NCI-H1417 treated with DMSO at 0.1 percent for 48 hours (cell line): ENCODE measurements around the gene LAMA2.

Source experiments
- DNase-seq: peaks from one replicate; lab custom pipeline; 2025; lab: John Stamatoyannopoulos, UW

The LAMA2 gene

DNA sequence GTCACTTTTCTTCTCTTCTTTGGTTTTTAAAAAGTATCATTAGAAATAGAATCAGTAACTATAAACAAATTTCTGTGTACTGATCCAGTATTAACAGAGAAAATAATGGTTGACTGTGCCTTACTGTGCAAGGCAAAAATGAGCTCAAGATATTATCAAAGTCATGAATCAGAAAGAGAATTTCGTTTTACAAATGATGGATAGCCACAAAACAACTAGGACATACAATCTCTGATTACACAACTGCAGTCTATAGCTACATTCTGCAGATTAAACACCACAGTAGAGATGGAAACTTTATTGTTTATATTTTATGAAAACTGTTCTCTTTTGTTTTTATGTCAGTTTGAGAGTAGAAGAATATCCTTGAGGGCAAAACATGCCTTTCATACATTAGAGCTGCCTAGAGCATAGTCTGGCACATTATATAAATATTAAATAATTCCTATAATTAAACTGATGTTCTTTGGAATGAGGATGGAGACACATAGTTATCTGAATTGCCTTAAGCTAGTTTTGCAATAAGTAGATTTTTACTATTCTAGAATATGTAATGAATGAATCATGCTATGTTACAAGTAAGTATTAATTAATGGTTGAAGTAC lies 333.1 kb downstream of the LAMA2 start:
- DNase-seq: no peak

DNA sequence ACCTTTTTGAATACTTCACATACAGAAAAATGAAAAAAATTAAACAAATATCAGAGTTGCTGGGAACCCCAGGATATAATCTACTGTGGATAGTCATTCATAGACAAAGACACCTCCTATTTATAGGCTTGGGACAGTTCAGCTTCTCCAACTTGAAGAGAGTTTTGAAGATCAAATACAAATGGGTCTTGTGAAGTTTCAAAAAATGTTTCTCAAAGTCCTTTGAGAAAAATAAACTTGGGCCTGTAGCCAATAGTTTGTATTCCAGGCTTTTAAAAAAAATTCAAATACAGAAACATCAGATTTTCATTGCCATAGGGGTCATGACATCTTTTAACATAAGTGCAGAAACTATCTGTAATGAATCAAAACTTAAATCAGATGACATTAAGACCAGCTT lies 334.8 kb downstream of the LAMA2 start:
- DNase-seq: no peak

DNA sequence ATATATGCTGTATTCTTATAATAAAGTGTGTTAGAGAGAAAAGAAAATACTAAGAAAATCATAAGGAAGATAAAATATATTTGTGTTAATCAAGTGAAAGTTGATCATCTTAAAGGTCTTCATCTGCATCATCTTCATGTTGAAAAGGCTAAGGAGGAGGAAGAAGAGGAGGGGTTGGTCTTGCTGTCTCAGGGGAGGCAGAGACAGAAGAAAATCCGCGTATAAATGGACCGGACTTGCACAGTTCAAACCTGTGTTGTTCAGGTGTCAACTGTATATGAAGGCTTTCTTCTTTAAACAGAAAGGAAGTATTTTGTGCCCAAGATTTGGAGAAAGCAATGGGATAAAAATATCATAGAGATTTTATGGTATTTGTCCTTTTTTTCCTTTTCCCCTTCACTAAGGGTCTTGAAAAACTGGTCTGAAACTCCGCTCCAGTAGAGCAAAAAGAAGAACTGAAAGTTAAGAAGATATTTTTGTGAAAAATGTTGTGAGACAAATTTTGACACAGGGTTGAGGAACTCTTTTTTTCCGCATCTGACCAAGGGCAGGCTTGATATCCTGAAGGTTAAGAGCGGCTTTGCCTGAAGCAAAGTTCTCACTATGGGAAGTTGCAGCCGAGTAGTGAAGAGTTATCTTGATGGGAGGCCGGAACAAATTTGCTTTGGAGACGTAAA lies 350.7 kb downstream of the LAMA2 start:
- no peak for DNase-seq

DNA sequence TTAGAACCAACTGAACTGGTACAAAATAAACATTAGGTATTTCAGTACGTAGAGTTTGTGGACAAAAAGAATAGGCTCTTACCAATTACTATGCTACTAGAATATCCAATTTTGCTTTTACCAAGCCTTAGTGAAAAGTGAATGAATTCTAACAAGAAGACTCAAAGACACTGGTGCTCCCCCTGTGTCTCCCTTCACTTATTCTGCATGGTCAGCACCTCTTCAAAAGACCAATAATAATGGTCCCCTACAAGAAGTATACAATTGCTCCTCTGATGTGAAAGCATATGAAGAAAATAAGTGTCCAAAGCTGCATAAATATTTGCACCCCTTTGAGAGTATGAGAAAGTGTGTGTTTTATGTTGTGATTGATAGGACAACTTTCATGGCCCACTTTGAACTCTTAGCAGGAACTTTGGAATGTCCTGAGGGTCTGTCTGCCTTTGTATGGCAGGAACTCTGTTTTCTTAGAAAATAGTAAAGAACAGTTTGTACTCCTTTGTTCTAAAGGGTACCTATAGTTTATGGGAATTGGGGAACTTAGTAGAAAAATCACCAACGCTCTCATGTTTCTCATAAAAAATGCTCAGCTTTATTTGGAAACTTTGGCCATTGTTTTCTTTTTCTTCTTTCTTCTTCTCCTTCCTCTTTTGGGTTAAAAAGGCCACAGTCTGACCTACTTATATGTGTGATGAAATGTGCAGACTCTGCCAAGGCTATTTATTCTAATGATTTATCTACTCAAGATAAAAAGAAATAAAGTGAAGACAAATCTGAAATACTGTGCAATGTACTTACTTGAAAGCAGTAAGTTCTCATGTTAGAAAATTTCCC lies 352.4 kb downstream of the LAMA2 start:
- no peak for DNase-seq

DNA sequence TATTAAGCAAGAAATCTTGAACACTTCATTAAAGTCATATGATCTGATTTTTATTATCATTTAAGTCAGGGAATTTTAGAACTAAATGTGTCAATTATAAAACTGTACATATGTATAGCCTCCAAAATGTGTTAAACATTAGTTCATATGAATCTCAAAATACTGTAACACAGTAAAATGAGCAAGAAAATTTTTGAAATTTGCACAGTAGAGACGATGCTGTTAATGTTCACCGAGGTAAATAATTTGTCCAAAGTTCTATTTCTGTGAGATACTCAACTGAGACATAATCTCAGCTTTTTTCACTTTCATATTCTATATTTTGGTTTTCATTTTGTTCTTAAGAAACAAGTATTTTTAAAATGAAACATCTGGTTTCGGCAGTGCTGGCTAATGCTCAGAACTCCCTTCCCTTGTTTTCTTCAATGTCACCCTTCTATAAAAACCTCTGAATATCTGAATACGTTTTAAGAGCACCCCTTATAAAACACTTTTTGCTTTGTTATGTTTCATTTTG lies 353.1 kb downstream of the LAMA2 start:
- no peak for DNase-seq

DNA sequence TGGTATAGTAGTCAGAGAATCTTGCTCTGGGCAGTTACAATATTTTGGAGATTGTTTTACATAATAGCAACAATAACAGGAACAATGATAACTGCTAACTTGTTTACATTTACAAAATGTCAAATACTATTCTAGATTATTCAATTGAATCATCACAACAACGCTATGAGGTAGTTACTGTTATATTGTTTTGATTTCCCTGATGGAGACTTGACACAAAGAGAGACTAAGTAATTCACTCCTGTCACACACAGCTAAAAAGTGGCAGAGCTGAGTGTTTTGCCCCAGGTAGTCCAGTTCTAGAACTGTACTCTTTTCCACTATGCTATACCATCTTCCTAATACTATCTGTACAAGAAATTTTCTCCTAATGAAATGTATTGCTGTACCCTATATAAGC lies 356.1 kb downstream of the LAMA2 start:
- DNase-seq: no peak

DNA sequence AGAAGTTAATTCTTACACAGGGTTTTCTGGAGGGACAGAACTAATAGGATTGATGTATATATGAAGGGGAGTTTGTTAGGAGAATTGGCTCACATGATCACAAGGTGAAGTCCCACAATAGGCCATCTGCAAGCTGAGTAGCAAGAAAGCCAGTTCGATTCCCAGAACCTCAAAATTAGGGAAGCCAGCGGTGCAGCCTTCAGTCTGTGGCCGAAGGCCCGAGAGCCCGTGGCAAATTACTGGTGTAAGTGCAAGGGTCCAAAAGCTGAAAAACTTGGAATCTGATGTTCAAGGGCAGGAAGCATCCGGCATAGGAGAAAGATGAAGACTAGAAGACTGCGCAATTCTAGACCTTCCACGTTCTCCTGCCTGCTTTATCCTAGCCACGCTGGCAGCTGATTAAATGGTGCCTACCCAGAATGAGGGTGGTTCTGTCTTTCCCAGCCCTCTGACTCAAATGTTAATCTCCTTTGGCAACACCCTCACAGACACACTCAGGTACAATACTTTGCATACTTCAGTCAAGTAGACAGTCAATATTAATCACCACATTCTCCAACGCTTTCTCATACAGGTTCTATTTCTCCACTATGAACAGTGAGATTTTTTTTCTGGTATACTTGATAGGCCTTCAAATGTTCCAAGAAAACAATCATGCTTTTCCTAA lies 357.0 kb downstream of the LAMA2 start:
- DNase-seq: no peak

DNA sequence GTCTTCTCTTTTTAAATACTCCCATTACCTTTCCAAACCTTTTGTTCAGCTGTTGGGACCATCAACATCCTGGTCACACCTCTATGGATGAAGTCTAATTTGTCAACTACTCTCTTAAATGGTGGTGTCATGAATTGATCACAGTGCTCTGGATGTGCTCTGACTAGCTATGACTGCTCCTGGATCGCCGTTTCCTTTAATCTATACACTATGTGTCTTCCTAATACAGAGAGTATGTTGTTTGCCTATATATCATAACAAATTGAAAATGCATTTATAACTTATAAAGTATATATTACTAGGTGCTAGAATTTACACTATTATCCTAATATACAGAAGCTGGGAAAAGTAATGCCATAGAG lies 357.5 kb downstream of the LAMA2 start:
- DNase-seq: no peak

DNA sequence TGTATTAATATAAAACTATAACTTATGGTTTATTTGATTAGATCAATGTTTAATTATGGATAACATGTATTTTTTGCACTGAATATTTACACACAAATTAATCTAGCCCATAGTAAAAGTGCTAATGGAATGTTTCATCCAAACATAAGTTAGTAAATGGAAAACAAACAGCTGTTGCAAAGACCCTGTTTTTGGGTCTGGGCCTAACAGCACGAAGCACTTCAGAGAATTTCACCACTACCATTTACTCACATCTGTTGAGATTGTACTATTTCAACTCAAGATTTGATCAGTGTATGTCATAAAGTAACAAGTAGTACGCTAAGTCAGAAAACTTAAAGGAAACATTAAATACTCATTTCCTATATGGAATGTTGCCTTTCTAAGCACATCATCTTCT lies 359.6 kb downstream of the LAMA2 start:
- DNase-seq: no peak

DNA sequence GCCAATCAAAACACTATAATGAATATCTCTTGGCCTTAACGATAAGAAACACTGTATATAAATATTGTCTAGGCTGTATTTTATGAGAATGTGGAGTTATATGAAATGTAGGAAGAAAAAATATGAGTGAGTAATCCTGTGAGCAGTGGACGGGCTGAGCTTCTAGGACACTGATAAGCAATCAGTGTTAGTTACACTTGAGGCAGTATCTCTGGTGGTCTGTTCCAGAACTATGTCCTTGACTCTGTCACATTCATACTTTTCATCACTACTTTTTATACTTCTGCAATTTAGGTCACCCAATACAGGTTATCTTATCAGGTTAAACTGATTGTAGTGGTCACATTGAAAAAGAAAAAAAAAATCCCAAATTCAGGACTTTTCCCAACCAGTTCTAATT lies 360.4 kb downstream of the LAMA2 start:
- no peak for DNase-seq

DNA sequence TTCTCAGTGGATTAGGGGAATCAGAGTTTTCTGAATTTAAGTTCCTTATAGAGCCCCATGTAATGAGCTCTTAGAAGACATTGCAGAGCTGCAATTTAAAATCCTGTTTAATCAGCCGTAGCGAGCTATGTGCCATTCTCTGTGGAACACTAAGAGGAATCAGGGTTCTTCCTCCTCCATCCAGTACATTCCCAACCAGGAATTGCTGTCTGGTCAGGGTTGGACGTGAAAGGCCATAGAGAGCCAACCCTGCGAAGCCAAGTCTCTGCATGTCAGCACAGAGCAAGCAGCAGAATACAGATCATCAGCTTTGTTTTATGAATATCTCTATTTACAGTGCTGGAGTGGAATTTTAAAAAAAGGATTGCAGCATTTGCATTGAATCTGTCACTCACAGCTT lies 366.0 kb downstream of the LAMA2 start:
- no peak for DNase-seq

DNA sequence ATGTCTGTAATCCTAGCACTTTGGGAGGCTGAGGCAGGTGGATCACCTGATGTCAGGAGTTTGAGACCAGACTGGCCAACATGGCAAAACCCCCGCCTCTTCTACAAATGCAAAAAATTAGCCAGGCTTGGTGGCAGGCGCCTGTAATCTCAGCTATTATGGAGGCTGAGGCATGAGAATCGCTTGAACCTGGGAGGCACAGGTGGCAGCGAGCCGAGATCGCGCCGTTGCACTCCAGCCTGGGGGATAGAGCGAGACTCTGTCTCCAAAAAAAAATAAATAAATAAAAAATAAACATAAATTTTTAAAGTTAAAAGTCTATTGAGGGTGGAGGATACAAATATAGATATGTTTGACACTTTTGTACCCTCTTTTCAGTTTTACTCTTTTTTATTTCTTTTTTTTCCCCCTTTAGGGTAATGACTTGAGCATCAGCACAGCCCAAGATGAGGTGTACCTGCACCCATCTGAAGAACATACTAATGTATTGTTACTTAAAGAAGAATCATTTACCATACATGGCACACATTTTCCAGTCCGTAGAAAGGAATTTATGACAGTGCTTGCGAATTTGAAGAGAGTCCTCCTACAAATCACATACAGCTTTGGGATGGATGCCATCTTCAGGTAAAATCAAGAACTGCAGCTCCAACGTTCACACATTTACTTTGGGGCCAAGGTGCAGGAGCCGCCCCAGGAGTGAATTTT lies 368.9 kb downstream of the LAMA2 start:
- DNase-seq: peak; percentile 13

DNA sequence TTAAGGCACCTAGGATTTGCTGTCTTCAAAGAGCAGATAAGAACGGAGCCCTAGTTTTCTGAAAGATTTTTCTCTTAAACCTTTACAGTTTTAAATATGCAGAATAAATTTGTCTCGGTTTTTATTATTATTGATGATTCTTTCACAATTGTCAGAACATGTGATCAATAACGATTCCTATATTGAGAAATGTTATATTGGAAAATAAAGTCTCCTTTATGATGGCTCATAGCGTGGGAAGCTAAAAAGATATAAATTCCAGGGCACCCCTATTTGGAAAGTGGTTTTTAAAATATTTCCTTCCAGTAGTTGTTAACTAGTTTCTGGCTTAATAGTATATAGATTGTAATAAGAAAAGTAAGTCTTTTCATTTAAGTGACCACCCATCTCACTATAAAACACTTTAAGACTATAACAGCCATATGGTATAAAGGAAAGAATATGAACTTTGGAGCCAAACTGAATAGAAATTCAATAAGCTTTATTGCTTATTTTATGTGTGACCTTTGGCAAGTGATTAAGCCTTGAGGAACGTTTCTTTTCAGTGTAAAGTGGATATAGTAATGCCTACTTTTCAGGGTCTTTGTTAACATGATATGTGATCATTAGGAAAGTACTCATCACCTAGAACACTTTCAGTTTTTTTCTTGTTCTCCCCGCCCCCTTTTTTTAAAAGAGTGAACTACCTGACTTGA lies 369.6 kb downstream of the LAMA2 start:
- no peak for DNase-seq

DNA sequence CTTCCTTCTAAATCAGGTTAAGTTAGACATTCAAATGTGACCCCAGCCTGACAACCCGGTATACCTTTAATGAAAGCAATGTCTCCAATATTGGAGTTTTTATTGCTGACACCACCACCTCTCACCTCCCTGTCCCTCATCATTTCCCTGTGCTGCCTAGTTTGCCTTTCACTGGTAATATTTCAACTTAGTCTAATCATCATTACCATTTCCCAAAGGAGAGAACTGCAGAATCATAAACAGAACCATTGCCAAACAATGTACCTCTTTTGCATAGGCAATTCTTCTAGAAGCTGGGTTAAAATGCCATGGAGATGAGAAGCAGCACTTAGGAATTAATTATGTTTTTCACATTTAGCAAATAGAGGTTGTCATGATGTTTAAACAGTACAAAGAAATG lies 370.3 kb downstream of the LAMA2 start:
- DNase-seq: no peak

DNA sequence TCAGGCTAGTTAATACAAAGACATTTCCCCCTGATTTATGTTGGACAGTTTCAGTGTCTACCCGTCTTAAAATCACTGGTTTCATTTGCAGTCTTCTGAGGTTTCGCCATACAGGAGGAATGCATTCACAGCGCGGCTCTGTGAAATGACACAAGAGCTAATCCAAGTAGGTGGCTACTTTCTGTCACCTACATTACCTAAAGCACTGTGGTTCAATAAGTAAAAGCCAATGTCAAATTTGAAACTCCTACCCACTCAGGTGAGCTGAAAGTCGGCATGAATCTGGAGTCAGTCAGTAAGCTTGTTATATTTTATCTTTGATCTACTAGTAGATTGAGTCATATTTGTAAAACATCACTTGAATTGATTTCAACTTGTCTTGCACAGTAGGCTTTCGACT lies 370.8 kb downstream of the LAMA2 start:
- no peak for DNase-seq

DNA sequence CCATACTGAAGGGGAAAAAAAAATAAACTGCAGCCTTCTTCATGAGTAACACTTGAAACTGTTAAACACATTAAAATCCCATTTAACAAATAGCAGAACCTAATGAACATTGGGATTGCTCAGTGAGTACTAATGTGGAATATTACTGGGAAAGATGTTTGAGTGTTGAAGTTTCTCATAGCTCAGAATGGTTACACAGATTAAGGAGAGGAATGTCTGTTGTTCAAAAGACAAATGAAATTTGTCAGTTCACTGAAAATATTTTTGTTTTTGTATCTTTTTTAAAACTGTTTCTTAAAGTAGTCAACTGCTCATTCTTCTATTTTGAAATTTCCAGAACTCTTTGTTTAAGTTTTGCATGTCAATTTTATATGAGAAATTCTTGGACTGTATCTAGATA lies 374.3 kb downstream of the LAMA2 start:
- no peak for DNase-seq

DNA sequence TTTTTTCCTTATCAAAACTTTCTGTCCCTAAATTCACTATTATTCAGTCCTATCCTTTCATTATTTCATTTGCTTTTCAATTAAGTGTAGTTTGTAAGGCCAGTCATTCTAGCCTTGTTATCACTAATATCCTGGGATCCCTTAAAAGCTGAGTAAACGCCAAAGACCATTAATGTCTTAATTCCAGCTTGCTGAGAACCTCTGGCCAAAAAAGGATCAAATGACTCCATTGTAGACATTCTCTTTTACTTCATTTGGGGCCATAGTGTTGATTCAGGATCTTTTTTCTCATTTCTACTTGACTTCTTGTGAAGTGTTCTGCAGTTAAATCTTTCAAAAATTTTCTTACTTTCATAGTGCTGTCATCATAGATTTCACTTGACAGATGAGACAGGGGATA lies 379.7 kb downstream of the LAMA2 start:
- DNase-seq: no peak

DNA sequence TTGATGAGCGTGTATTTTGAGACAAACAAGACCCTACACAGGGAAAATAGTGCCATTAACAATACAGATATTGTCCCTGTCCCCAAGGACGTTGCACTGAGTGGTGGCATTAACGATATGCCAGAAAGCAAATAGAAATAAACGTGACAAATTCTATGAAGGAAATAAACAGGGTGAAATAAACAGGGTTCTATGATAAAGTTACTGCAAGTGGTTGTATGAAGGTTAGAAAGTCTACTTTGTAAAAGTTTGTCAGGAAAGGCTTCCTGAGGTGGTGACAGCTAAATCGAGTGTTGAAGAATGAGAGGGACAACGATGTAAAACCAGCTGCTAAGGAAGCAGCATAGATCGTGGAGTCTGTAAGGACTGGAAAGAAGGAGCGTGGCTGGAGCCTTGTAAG lies 380.2 kb downstream of the LAMA2 start:
- no peak for DNase-seq

DNA sequence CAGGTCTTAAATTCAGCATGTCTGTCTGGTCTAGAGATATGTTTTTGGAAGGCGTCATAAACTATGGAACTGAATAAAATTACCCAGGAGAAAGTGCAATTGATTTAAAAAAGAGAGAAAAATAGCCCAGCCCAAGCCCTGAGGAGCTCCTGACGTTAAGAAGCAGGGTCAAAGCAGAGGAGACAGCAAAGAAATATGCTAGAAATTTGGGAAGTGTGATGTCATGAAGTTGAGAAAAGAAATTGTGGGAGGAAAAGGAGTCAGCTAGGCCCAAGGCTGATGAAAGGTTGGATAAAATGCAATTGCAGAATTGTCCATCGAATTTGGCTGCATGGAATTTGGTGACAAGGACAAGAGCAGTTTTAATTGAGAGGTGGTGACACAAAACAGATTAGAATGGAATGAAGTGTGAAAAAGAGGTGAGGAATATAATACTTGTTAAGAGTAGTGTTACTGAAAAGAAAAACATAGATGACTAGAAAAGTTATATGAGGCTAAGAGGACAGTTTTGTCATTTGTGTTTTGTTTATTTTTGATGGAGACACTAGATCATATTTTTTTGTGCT lies 381.6 kb downstream of the LAMA2 start:
- no peak for DNase-seq

DNA sequence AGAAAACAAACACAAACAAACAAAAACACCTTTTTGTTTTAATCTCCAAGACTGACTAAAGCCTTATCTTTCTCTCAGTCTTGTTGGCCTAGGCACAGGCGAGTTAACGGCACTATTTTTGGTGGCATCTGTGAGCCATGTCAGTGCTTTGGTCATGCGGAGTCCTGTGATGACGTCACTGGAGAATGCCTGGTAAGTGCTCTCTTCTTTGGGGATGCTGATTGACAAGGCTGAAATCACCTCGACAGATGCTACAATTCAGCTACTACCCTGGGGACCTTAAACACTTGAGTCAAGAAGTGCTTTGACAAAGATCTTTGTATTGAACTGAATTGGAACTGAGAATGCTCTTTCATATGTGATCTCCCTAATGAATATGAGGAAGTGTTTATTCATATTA lies 384.1 kb downstream of the LAMA2 start:
- DNase-seq: no peak

DNA sequence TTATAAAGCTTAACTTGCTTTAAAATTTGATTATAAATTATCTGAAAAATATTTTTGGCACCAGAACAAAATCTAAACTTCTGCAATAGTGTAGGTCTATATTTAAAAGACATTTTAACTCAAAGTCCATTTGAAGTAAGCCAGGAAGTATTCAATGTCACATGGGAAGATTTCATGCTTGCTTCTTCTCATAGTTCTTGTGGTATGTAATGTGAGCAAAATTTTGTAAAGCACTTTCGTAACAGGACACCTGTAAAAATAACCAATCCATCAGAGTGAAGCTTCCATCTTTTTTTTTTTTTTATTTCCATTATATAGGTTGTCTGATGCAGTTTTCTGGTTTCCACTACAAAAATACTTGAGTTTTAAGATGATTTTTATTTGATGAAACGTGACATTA lies 386.1 kb downstream of the LAMA2 start:
- no peak for DNase-seq
